Fibroblast of lung (primary cell): Measurements from ENCODE around the gene FHIT. TPM values are rescaled to one million over a fixed set of nuclear protein-coding genes. Genes with fewer than 3 reads are reported as not detected.

Experiments
- DNase-seq, 2 donors: peaks; one replicate each; pipeline versions ENCODE4 v3.0.0 to v3.0.0-alpha.2; 2010; ENCODE audit warnings: low read depth in 2 of 2
- H2AFZ ChIP-seq: 2 replicates; pipeline ENCODE4 v1.5.1; 2012; ENCODE audit warnings: low read length, control low read depth, inconsistent platforms
- H3K27ac ChIP-seq: 2 replicates; pipeline ENCODE4 v1.5.1; 2011; ENCODE audit warnings: low read length, control low read depth; ENCODE audit not compliant: insufficient read depth
- H3K27me3 ChIP-seq: 2 replicates; pipeline ENCODE4 v1.5.1; 2011; ENCODE audit warnings: mild to moderate bottlenecking, low read length; ENCODE audit not compliant: control insufficient read depth, insufficient read depth
- H3K36me3 ChIP-seq: 2 replicates; pipeline ENCODE4 v1.5.1; 2011; ENCODE audit warnings: low read length; ENCODE audit not compliant: control insufficient read depth, insufficient read depth
- H3K4me1 ChIP-seq: 2 replicates; pipeline ENCODE4 v1.5.1; 2011; ENCODE audit warnings: low read length; ENCODE audit not compliant: control insufficient read depth, insufficient read depth; ENCODE audit errors: extremely low read depth
- H3K4me2 ChIP-seq: 2 replicates; pipeline ENCODE4 v1.5.1; 2011; ENCODE audit warnings: low read length, control low read depth; ENCODE audit not compliant: insufficient read depth; ENCODE audit errors: extremely low read depth
- H3K4me3 ChIP-seq, 4 experiments: fragments of 200-600 bp in 1 of 4; sonication (generic) in 1 of 4; replicated peaks in 1 of 4; 2 replicates each; pipeline ENCODE4 v1.5.1; 2011 to 2016; ENCODE audit warnings: low read length in 4 of 4, low read depth in 3 of 4, mild to moderate bottlenecking in 3 of 4, control low read depth in 2 of 4, inconsistent platforms in 1 of 4, mixed read lengths in 1 of 4; ENCODE audit not compliant: insufficient read depth in 1 of 4; ENCODE audit errors: control extremely low read depth in 1 of 4
- H3K79me2 ChIP-seq: 2 replicates; pipeline ENCODE4 v1.5.1; 2012; ENCODE audit warnings: mild to moderate bottlenecking, low read length, inconsistent platforms; ENCODE audit not compliant: control insufficient read depth, insufficient read depth
- H3K9ac ChIP-seq: 2 replicates; pipeline ENCODE4 v1.5.1; 2011; ENCODE audit warnings: mild to moderate bottlenecking, low read length, control low read depth; ENCODE audit not compliant: insufficient read depth
- H3K9me3 ChIP-seq: 2 replicates; pipeline ENCODE4 v1.5.1; 2012; ENCODE audit warnings: low read depth, low read length; ENCODE audit not compliant: control insufficient read depth, insufficient read depth
- H4K20me1 ChIP-seq: 2 replicates; pipeline ENCODE4 v1.5.1; 2011; ENCODE audit warnings: low read length; ENCODE audit not compliant: control insufficient read depth, insufficient read depth; ENCODE audit errors: extremely low read depth
- EZH2 ChIP-seq: IDR thresholded peaks from 2 replicates; pipeline ENCODE4 v1.5.1; 2012; ENCODE audit warnings: low read length, control low read depth, mild to moderate bottlenecking; ENCODE audit errors: missing control alignments
- polyA plus RNA-seq, 2 donors: library from polyadenylated mRNA; depleted of rRNA in 1 of 2; stranded (reverse) in 1 of 2; unstranded in 1 of 2; fragments of >200 nt; gene quantifications; 2 replicates each; pipeline ENCODE4 v1.2.1, GENCODE V29; 2011 to 2012; ENCODE audit warnings: missing spikeins in 1 of 2
- total RNA-seq: library from RNA; depleted of rRNA; stranded (reverse); fragments of >200 nt; gene quantifications from 2 replicates; pipeline ENCODE4 v1.2.1, GENCODE V29; 2014
- TF ChIP-seq, protein P1 (sequence below), 2 donors: IDR thresholded peaks in 1 of 2; conservative IDR thresholded peaks in 1 of 2; 1 replicate in 1 of 2; 2 replicates in 1 of 2; pipeline ENCODE4 v1.5.1; 2011 to 2012; ENCODE audit warnings: low read length in 2 of 2, control low read depth in 1 of 2, inconsistent platforms in 1 of 2, low read depth in 1 of 2, mild to moderate bottlenecking in 1 of 2

Gene FHIT
- total and polyA plus RNA-seq, 2 donors (not counting 1 experiment from before 2014, with no cell fraction given), result 0.79 to 2.1 TPM

- no peaks in the 10 kb centered on the region for H3K9me3 ChIP-seq
- no peak overlapping the region for H3K9ac ChIP-seq
- H3K79me2 ChIP-seq, result no peaks in the 10 kb centered on the region
- no peaks in the 10 kb centered on the region for H3K4me1 ChIP-seq
- H4K20me1 ChIP-seq, result no peaks in the 10 kb centered on the region
- H2AFZ ChIP-seq, result no peak overlapping the region
- no peak overlapping the region for H3K4me2 ChIP-seq
- H3K27ac ChIP-seq, result no peak overlapping the region
- H3K27me3 ChIP-seq, result no peaks in the 10 kb centered on the region
- TF ChIP-seq, protein P1, sequence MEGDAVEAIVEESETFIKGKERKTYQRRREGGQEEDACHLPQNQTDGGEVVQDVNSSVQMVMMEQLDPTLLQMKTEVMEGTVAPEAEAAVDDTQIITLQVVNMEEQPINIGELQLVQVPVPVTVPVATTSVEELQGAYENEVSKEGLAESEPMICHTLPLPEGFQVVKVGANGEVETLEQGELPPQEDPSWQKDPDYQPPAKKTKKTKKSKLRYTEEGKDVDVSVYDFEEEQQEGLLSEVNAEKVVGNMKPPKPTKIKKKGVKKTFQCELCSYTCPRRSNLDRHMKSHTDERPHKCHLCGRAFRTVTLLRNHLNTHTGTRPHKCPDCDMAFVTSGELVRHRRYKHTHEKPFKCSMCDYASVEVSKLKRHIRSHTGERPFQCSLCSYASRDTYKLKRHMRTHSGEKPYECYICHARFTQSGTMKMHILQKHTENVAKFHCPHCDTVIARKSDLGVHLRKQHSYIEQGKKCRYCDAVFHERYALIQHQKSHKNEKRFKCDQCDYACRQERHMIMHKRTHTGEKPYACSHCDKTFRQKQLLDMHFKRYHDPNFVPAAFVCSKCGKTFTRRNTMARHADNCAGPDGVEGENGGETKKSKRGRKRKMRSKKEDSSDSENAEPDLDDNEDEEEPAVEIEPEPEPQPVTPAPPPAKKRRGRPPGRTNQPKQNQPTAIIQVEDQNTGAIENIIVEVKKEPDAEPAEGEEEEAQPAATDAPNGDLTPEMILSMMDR (conservative IDR thresholded peaks at IDR 0.05 in 1 of 2, IDR thresholded peaks at IDR 0.05 in 1 of 2; ENCODE audit: low read depth in 1 of 2, low read length in 2 of 2), result no peak
- no peak for TF ChIP-seq EZH2
- DNase-seq, result no peak
- no peaks in the 10 kb centered on the region for H3K36me3 ChIP-seq
- H3K4me3 ChIP-seq, result no peak overlapping the region
Measured at GRCh38 chr3:60030982-60031381, 1220.3 kb downstream of the FHIT start.

GRCh38 chr3:60028233-60028632 is 1223.0 kb downstream of the FHIT start:
- H2AFZ ChIP-seq, result no peak overlapping the region

GRCh38 chr3:60027335-60027734 is 1223.9 kb downstream of the FHIT start:
- Histone ChIP-seq H3K36me3 (no peaks in the 10 kb centered on the region), H3K4me3 (no peak overlapping the region), H2AFZ (no peak overlapping the region), H3K9ac (no peak overlapping the region), H3K79me2 (no peaks in the 10 kb centered on the region), H3K4me1 (no peaks in the 10 kb centered on the region), H3K9me3 (no peaks in the 10 kb centered on the region), H3K4me2 (no peak overlapping the region), H3K27ac (no peak overlapping the region), H3K27me3 (no peaks in the 10 kb centered on the region), H4K20me1 (no peaks in the 10 kb centered on the region)
- TF ChIP-seq, protein P1 (conservative IDR thresholded peaks at IDR 0.05 in 1 of 2, IDR thresholded peaks at IDR 0.05 in 1 of 2; ENCODE audit: low read depth in 1 of 2, low read length in 2 of 2), result no peak
- no peak for TF ChIP-seq EZH2
- no peak for DNase-seq

More at GRCh38 chr3:60028233-60028632, 1223.0 kb downstream of the FHIT start:
- Histone ChIP-seq H3K79me2 (no peaks in the 10 kb centered on the region), H3K27me3 (no peaks in the 10 kb centered on the region), H3K4me3 (no peak overlapping the region), H3K27ac (no peak overlapping the region), H3K9me3 (no peaks in the 10 kb centered on the region), H4K20me1 (no peaks in the 10 kb centered on the region), H3K36me3 (no peaks in the 10 kb centered on the region), H3K4me2 (no peak overlapping the region), H3K4me1 (no peaks in the 10 kb centered on the region), H3K9ac (no peak overlapping the region)
- TF ChIP-seq, protein P1 (conservative IDR thresholded peaks at IDR 0.05 in 1 of 2, IDR thresholded peaks at IDR 0.05 in 1 of 2; ENCODE audit: low read depth in 1 of 2, low read length in 2 of 2), result no peak
- TF ChIP-seq EZH2, result no peak
- no peak for DNase-seq
